GM12875 (cell line): ENCODE data around the gene FSCN2.

Experiments
- H3K4me3 ChIP-seq: one replicate; pipeline ENCODE4 v1.5.1; 2011; ENCODE audit warnings: low read depth, low read length, control low read depth
- TF ChIP-seq, protein P1 (sequence below): IDR thresholded peaks from 2 replicates; pipeline ENCODE4 v1.5.1; 2011; ENCODE audit warnings: low read depth, mild to moderate bottlenecking, control low read depth, inconsistent platforms, low read length, moderate library complexity, borderline replicate concordance; ENCODE audit not compliant: insufficient read depth

Gene FSCN2

DNA sequence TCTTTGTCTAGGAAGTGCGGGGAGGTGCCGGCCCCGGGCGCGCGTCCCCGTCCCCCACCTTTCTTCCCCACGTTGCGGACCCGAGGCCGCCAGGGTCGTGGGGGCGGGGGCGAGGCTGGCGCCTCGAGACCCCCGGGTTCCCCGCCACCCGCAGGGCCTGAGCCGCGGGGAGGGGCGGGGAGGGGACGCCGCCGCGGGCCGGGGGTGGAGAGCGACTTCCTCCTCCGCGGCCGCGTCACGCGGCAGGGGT, 13.8 kb upstream of the FSCN2 start:
- TF ChIP-seq, protein P1, sequence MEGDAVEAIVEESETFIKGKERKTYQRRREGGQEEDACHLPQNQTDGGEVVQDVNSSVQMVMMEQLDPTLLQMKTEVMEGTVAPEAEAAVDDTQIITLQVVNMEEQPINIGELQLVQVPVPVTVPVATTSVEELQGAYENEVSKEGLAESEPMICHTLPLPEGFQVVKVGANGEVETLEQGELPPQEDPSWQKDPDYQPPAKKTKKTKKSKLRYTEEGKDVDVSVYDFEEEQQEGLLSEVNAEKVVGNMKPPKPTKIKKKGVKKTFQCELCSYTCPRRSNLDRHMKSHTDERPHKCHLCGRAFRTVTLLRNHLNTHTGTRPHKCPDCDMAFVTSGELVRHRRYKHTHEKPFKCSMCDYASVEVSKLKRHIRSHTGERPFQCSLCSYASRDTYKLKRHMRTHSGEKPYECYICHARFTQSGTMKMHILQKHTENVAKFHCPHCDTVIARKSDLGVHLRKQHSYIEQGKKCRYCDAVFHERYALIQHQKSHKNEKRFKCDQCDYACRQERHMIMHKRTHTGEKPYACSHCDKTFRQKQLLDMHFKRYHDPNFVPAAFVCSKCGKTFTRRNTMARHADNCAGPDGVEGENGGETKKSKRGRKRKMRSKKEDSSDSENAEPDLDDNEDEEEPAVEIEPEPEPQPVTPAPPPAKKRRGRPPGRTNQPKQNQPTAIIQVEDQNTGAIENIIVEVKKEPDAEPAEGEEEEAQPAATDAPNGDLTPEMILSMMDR: no peak

DNA sequence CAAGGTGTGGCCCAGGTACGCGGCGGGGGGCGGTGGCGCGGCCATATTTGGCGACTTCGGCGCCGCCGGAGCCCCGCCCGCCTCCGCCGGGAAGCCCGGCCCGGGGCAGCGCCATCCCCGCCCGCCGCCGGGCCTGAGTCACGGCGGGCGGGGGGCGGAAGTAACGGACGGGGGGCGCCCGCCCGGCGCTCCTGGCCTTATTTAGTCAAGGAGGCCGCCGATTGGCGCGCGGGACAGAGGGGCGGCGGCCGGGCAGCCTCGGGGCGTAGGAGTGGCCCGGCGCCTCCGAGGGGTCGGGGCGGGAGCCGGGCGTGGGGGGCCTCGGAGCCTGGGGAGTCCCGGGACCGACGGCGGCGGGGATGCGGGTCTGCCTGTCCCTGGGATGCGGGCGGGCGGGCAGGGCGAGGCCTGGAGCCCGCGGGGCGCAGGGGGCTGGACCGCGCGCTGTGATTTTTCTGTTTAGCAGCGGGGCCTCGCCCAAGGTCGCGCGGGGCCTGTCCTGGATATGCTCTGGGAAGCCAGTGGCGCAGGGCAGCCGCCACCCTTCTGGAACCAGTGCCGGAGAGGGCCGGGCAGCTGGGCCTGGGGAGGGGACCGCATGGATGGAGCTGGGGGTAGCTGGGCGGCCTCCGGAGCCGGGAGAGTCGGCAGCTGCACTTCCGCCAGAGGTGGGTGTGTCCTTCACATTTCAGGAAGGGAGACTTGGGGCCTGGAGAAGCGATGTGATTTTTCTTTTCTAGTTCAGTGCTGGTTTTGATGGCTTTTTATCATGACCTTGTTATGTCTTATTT, 13.2 kb upstream of the FSCN2 start:
- H3K4me3 ChIP-seq: peak overlapping the region; percentile 71
- TF ChIP-seq, protein P1: no peak

More for the DNA sequence above, 13.8 kb upstream of the FSCN2 start:
- peak overlapping the region; percentile 71 for H3K4me3 ChIP-seq

DNA sequence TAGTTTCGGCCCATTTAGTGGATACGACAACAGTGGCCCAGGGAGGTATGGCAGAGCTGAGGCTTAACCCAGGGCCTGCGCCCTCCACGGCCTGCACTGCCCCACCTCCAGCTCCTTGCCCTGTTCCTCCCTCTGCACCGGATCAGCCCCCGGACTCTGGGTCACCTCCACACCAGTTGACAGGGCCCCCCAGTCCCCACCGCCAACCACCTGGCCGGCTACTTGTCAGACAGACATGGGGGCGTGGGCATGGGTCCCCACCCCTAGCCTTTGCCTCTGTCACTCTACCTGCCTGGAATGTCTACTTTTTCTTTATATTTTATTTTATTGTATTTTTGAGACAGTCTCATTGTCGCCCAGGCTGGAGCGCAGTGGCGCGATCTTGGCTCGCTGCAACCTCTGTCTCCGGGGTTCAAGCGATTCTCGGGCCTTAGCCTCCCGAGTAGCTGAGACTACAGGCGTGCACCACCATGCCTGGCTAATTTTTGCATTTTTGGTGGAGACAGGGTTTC, 12.6 kb upstream of the FSCN2 start:
- peak overlapping the region; percentile 71 for H3K4me3 ChIP-seq
- TF ChIP-seq, protein P1: no peak

DNA sequence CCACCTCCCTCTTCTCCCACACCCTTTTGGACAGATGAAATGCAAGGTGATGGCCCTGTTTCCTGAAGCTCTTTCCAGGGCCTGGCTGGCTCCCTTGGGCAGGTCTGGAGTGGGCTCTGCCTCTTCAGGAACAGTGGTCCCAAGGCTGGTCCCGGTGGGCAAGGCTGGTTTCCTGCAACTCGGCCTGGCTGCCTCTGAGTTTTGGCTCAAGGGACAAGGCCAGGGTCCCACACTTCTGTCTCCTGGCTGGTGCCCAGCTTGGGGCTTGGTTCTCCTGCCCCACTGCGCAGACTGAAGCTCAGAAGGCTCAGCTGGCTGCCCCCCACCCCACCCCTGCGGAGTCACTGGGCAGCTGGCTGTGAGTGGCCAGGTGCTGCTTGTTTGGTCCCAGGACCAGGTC, 11.7 kb upstream of the FSCN2 start:
- peak overlapping the region; percentile 71 for H3K4me3 ChIP-seq
- TF ChIP-seq, protein P1: no peak

DNA sequence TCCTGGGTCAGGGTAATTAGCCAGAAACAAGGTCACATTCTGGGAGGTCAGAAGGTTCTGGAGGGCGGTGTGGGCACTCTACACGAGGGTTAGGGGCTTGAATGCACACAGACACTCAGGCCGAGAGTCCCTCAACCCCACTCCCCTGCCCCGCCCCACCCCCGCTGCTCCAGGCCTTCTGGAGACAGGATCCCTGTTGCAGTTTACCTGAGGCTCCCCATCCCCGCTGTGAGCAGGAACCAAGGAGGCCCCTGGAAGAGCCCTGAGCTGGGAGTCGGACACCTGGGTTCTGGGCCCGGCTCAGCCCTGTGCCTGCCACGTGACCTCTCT, 11.2 kb upstream of the FSCN2 start:
- TF ChIP-seq, protein P1: no peak
- H3K4me3 ChIP-seq: peak overlapping the region; percentile 71

DNA sequence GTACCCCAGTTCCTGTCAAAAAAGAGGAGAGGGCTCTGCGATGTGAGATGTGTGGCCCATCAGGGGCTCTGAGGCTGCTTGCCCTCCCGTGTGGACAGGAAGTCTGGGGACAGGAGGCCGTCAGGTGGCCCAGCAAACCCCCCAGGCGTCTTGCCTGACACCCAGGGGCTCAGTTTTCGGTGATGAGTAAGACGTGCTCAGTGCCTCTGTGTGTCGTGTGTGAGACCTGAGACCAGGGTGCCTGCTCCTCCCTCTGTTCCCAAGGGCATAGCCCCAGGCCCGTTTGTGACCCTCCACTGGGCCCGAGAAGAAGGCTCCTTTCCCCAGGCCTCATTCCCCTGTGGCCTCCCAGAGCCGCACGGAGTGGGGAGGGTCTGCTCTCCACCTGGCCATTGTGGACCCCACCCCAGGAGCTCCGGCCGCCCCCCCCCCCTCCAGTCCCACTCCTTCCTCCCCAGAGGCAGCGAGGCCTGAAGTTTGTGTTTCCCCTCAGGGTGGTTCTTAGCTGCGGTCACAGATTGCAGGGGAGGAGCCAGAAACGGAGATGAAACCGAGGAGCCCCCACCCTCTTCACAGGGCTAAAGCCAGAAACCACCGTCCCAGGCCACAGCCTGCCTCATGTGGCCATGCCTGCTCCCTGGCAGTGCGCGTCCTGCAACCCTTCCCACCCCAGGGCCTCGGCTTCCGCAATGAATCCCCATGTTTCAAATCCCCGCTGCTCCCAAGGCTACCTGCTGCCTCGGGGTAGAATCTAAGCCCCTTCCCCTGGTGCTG, 10.7 kb upstream of the FSCN2 start:
- TF ChIP-seq, protein P1: 0 out of 2 replicates have a peak, but pooled peaks have one; percentile 6
- peak overlapping the region; percentile 71 for H3K4me3 ChIP-seq
